ENCODE data around the gene TSC22D4. TPM values are rescaled to one million over a fixed set of nuclear protein-coding genes. Genes with fewer than 3 reads are reported as not detected.
A peak's percentile ranks its signal among the peaks of the same experiment; 100 is the strongest.

The TSC22D4 gene
- total and polyA plus RNA-seq, 9 of the 15 experiments (the other 6 are each of a cell fraction or from before 2014, with no cell fraction given), result 0.37 to 107 (median 28.7) TPM

DNA sequence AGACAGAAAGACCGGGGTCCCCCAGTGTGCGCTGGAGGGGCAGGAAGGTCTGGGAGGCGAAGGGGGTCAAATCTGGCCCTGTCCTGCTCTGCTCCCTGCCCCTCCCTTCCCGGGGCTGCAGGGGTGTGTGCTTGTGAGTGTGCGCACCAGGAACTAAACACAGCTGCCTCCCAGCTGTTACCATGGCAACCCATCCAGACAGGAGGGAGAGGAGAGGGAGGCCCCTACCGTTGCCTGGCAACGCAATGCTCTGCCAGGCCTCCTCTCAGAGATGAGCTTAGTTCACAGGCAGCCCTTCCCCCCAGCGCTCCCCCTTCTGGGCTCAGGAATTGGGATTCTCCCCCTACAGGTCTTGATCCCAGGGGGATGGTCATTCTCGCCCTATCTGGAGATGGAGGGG lies 10.8 kb upstream of the TSC22D4 start (continued):
- TF ChIP-seq, protein P1, sequence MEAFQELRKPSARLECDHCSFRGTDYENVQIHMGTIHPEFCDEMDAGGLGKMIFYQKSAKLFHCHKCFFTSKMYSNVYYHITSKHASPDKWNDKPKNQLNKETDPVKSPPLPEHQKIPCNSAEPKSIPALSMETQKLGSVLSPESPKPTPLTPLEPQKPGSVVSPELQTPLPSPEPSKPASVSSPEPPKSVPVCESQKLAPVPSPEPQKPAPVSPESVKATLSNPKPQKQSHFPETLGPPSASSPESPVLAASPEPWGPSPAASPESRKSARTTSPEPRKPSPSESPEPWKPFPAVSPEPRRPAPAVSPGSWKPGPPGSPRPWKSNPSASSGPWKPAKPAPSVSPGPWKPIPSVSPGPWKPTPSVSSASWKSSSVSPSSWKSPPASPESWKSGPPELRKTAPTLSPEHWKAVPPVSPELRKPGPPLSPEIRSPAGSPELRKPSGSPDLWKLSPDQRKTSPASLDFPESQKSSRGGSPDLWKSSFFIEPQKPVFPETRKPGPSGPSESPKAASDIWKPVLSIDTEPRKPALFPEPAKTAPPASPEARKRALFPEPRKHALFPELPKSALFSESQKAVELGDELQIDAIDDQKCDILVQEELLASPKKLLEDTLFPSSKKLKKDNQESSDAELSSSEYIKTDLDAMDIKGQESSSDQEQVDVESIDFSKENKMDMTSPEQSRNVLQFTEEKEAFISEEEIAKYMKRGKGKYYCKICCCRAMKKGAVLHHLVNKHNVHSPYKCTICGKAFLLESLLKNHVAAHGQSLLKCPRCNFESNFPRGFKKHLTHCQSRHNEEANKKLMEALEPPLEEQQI (IDR thresholded peaks at IDR 0.05), result no peak
- TF ChIP-seq RCOR1 (IDR thresholded peaks at IDR 0.05; ENCODE audit: borderline replicate concordance in 1 of 2, low read depth in 2 of 2, low read length in 2 of 2) (peak; percentile 72 to 98; a peak in 3 of 4 replicates), ZBTB17 (CRISPR knock-in tag; IDR thresholded peaks at IDR 0.05) (no peak), SP2 (IDR thresholded peaks at IDR 0.05; ENCODE audit: extremely low read depth, low read depth, low read length, poor library complexity, severe bottlenecking) (no peak), BRF1 (IDR thresholded peaks at IDR 0.05; ENCODE audit: borderline replicate concordance, extremely low read depth, insufficient read length) (no peak), PHF21A (IDR thresholded peaks at IDR 0.05; ENCODE audit: borderline replicate concordance, low read depth) (0 out of 2 replicates have a peak, but pooled peaks have one; percentile 35), PCBP1 (IDR thresholded peaks at IDR 0.05; ENCODE audit: low read depth, low read length, poor library complexity, severe bottlenecking) (no peak), ZNF785 (CRISPR knock-in tag; IDR thresholded peaks at IDR 0.05) (no peak)
- TF ChIP-seq, protein P2, sequence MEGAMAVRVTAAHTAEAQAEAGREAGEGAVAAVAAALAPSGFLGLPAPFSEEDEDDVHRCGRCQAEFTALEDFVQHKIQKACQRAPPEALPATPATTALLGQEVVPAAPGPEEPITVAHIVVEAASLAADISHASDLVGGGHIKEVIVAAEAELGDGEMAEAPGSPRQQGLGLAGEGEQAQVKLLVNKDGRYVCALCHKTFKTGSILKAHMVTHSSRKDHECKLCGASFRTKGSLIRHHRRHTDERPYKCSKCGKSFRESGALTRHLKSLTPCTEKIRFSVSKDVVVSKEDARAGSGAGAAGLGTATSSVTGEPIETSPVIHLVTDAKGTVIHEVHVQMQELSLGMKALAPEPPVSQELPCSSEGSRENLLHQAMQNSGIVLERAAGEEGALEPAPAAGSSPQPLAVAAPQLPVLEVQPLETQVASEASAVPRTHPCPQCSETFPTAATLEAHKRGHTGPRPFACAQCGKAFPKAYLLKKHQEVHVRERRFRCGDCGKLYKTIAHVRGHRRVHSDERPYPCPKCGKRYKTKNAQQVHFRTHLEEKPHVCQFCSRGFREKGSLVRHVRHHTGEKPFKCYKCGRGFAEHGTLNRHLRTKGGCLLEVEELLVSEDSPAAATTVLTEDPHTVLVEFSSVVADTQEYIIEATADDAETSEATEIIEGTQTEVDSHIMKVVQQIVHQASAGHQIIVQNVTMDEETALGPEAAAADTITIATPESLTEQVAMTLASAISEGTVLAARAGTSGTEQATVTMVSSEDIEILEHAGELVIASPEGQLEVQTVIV (CRISPR knock-in tag; IDR thresholded peaks at IDR 0.05; ENCODE audit: borderline replicate concordance), result no peak
- TF ChIP-seq, protein P3, sequence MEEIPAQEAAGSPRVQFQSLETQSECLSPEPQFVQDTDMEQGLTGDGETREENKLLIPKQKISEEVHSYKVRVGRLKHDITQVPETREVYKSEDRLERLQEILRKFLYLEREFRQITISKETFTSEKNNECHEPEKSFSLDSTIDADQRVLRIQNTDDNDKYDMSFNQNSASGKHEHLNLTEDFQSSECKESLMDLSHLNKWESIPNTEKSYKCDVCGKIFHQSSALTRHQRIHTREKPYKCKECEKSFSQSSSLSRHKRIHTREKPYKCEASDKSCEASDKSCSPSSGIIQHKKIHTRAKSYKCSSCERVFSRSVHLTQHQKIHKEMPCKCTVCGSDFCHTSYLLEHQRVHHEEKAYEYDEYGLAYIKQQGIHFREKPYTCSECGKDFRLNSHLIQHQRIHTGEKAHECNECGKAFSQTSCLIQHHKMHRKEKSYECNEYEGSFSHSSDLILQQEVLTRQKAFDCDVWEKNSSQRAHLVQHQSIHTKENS (CRISPR knock-in tag; IDR thresholded peaks at IDR 0.05), result no peak
- TF ChIP-seq, protein P4, sequence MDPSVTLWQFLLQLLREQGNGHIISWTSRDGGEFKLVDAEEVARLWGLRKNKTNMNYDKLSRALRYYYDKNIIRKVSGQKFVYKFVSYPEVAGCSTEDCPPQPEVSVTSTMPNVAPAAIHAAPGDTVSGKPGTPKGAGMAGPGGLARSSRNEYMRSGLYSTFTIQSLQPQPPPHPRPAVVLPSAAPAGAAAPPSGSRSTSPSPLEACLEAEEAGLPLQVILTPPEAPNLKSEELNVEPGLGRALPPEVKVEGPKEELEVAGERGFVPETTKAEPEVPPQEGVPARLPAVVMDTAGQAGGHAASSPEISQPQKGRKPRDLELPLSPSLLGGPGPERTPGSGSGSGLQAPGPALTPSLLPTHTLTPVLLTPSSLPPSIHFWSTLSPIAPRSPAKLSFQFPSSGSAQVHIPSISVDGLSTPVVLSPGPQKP (CRISPR knock-in tag; IDR thresholded peaks at IDR 0.05), result no peak
- TF ChIP-seq, protein P5, sequence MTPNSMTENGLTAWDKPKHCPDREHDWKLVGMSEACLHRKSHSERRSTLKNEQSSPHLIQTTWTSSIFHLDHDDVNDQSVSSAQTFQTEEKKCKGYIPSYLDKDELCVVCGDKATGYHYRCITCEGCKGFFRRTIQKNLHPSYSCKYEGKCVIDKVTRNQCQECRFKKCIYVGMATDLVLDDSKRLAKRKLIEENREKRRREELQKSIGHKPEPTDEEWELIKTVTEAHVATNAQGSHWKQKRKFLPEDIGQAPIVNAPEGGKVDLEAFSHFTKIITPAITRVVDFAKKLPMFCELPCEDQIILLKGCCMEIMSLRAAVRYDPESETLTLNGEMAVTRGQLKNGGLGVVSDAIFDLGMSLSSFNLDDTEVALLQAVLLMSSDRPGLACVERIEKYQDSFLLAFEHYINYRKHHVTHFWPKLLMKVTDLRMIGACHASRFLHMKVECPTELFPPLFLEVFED (CRISPR knock-in tag; conservative IDR thresholded peaks at IDR 0.05), result no peak
- TF ChIP-seq, protein P6, sequence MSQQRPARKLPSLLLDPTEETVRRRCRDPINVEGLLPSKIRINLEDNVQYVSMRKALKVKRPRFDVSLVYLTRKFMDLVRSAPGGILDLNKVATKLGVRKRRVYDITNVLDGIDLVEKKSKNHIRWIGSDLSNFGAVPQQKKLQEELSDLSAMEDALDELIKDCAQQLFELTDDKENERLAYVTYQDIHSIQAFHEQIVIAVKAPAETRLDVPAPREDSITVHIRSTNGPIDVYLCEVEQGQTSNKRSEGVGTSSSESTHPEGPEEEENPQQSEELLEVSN (IDR thresholded peaks at IDR 0.05; ENCODE audit: borderline replicate concordance in 1 of 2, extremely low read depth in 1 of 2, insufficient read depth in 1 of 2, insufficient read length in 1 of 2, low read depth in 1 of 2, low read length in 1 of 2, poor library complexity in 1 of 2, severe bottlenecking in 1 of 2), result no peak
- TF ChIP-seq, protein P7, sequence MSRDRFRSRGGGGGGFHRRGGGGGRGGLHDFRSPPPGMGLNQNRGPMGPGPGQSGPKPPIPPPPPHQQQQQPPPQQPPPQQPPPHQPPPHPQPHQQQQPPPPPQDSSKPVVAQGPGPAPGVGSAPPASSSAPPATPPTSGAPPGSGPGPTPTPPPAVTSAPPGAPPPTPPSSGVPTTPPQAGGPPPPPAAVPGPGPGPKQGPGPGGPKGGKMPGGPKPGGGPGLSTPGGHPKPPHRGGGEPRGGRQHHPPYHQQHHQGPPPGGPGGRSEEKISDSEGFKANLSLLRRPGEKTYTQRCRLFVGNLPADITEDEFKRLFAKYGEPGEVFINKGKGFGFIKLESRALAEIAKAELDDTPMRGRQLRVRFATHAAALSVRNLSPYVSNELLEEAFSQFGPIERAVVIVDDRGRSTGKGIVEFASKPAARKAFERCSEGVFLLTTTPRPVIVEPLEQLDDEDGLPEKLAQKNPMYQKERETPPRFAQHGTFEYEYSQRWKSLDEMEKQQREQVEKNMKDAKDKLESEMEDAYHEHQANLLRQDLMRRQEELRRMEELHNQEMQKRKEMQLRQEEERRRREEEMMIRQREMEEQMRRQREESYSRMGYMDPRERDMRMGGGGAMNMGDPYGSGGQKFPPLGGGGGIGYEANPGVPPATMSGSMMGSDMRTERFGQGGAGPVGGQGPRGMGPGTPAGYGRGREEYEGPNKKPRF (IDR thresholded peaks at IDR 0.05; ENCODE audit: low read depth, low read length), result no peak

All from K562 (cell line).